ENCODE data around the gene AGAP3.
A peak's percentile ranks its signal among the peaks of the same experiment; 100 is the strongest.

Gene AGAP3

DNA sequence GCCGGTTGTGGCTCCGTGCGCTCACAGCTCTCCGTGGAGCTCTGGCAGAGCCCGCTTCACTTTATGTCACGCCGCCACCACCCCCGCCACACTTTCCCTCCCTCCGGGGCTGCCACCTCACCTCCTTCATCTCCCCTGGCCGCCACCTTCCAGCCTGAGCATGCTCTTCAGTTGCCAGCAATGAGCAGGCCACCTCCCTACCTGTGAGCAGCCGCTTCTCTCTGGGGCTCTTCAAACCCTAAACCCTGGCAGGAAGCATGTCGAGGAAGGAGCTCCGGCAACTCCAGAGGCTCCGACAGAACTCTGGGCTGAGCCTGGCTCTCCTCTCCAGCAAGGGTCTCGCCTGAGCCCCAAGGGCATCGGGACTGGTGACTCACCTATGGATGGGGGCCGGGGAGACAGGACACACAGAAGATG, 44.5 kb downstream of the AGAP3 start:
- TF ChIP-seq POLR2A (IDR thresholded peaks at IDR 0.05; ENCODE audit: low read depth, low read length), result no peak
- TF ChIP-seq TAF1 (IDR thresholded peaks at IDR 0.05; ENCODE audit: borderline replicate concordance, low read depth, low read length), result no peak
- no peak for TF ChIP-seq POLR2AphosphoS5 (IDR thresholded peaks at IDR 0.05; ENCODE audit: low read depth, low read length)
- no peak for DNase-seq (ENCODE audit: insufficient read length)
- no peak for FAIRE-seq

DNA sequence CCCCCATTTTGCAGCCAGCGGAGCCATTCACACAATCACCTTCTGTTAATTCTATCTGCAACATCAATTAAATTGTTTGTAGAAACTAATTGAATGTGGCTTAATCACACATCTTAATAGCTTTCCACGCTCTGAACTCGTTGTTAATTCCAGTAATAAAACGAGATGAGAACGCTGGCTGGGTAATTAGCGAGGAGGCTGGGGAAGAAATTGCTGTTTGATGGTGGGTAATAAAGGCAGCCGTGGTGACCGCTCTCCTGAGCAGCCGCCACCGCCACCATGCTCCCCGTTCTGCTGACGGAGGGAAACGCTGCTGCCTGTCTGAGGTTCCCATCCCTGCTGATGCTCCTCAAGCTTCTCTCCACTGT, 44.9 kb downstream of the AGAP3 start:
- no peak for DNase-seq (ENCODE audit: insufficient read length)
- FAIRE-seq, result no peak
- TF ChIP-seq TAF1 (IDR thresholded peaks at IDR 0.05; ENCODE audit: borderline replicate concordance, low read depth, low read length) (no peak), POLR2A (IDR thresholded peaks at IDR 0.05; ENCODE audit: low read depth, low read length) (no peak), POLR2AphosphoS5 (IDR thresholded peaks at IDR 0.05; ENCODE audit: low read depth, low read length) (no peak)

DNA sequence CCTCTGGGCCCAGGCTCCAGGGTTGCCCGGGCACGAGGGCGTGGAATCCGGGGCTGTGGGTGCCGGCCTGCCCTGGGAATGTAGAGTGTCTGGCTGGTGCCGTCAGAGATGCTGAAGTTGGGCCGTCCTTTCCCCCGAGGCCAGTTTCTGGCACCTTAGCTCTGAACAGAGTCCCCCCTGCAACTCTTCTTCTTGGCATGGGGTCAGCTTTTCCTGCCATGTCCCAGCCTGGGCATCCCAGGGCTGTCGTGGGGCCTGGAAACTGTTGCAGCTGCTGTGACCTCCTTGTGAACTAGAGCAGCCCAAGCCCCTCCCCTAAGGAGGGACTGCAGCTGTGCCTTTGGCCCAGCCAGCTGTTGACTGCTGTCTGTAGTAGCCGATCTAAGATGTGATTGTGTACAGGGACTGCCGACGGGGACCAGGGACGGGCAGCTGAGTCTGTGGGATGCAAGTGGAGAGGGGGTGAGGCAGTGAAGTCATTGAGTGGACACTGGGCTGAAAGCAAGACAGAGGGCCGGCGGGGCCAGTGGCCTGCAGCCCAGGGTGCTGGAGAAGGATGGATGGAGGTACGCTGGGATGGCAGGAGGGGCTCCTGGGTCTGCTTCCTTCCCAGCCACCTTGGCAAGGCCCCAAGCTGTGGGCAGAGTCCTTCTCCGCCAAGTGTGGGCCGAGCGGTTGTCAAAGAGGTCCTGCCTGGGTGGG, 45.5 kb downstream of the AGAP3 start:
- TF ChIP-seq POLR2AphosphoS5 (IDR thresholded peaks at IDR 0.05; ENCODE audit: low read depth, low read length) (no peak), POLR2A (IDR thresholded peaks at IDR 0.05; ENCODE audit: low read depth, low read length) (no peak), TAF1 (IDR thresholded peaks at IDR 0.05; ENCODE audit: borderline replicate concordance, low read depth, low read length) (no peak)
- FAIRE-seq (no peak), DNase-seq (ENCODE audit: insufficient read length) (no peak)

DNA sequence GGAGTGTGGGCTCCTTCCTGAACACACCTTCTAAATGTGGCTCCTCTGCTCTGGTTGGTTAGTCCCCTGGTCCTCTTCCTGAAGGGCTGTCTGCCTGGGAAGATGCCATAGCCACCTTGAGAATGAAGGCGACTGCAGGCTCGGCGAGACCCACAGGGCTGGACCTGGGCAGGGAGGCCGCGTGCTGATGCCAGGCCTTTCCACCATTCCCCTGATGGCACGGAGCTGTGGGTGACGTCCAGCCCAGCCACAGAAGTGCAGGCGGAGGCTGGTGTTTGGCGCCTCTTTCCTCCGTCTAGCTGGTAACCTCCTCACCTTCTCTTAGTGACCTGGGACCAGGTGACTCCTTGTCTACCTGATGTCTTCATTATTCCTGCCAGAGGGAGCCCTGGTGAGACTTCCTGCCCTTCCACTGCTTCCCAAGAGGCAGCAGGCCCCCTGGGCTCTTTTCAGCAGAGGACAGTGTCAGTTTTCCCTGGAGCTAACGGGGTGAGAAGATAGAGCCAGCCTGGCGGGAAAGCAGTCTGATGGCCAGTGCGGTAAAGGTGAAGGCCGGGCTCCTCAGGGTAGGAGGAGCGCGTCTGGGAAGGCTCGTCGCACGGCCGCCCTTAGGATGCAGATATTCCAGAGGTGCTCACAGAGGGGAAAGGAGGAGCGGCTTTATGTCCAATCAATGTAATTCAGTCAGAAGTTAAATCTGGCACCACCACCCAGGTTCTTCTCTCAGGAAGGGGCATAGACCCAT, 46.4 kb downstream of the AGAP3 start:
- TF ChIP-seq TAF1 (IDR thresholded peaks at IDR 0.05; ENCODE audit: borderline replicate concordance, low read depth, low read length) (no peak), POLR2AphosphoS5 (IDR thresholded peaks at IDR 0.05; ENCODE audit: low read depth, low read length) (no peak), POLR2A (IDR thresholded peaks at IDR 0.05; ENCODE audit: low read depth, low read length) (no peak)
- FAIRE-seq (no peak), DNase-seq (ENCODE audit: insufficient read length) (no peak)

DNA sequence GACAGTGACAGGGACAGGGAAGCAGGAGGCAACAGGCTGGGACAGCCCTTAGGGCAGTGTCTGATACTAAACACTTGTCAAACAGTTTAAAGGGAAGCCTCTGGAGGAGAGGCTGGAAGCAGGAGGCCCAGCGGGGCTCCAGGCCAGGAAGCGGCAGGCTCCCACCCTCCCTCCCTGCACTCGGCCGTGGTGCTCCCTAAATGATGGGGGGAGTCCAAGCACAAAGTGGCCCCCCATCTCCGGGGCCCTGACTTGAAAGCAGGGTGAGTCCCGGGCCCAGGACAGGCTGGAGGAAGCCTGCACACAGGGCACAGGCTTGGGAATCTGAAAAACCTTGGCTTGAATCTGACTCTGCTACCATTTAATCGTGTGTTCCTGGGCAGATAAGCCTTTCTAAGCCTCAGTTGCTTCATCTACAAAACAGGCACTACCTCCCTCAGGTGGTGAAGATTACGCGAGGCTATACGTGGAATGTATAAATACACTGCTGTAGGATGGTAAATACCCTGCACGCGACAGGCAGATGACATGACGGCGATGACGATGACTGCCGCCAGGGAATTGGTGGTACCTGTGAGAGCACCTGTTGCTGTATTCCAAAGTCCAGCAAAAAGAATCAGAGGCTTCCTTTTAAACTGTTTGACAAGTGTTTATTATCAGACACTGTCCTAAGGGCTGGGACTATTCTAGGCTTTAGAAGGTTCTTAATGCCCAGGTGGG, 47.2 kb downstream of the AGAP3 start:
- TF ChIP-seq POLR2A (IDR thresholded peaks at IDR 0.05; ENCODE audit: low read depth, low read length) (no peak), TAF1 (IDR thresholded peaks at IDR 0.05; ENCODE audit: borderline replicate concordance, low read depth, low read length) (no peak), POLR2AphosphoS5 (IDR thresholded peaks at IDR 0.05; ENCODE audit: low read depth, low read length) (no peak)
- FAIRE-seq (no peak), DNase-seq (ENCODE audit: insufficient read length) (no peak)

DNA sequence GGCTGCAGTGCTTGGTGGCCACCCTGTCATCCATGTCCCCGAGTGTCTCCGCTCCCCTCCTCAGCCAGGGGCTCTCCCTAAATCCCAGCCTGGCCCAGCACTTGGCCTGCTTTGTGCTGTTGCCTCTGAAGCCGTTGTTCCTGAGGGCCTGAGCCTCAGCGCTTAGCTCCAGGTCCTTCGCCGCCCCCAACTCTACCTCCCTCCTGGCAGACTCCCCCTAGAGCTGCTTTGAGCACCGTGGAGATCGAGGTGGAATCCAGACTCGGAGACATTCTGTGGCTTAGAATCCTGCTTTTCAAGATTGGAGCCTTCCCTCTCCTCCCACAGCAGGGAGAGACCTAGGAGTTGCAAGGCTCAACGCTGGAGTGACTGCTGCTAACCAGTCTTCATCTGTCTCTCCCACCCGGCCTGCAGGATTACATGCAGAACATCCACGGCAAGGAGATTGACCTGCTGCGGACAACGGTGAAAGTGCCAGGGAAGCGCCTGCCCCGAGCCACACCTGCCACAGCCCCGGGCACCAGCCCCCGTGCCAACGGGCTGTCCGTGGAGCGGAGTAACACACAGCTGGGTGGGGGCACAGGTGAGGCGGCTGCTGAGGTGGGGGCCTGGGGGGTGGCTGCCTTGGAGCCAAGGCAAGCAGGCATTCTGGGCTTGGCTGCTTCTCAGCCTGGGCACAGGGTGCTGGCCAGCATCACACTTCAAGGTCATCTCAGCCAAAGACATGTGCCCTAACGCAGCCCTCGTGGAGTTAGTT, 47.9 kb downstream of the AGAP3 start:
- no peak for TF ChIP-seq TAF1 (IDR thresholded peaks at IDR 0.05; ENCODE audit: borderline replicate concordance, low read depth, low read length)
- no peak for DNase-seq (ENCODE audit: insufficient read length)
- FAIRE-seq, result no peak

DNA sequence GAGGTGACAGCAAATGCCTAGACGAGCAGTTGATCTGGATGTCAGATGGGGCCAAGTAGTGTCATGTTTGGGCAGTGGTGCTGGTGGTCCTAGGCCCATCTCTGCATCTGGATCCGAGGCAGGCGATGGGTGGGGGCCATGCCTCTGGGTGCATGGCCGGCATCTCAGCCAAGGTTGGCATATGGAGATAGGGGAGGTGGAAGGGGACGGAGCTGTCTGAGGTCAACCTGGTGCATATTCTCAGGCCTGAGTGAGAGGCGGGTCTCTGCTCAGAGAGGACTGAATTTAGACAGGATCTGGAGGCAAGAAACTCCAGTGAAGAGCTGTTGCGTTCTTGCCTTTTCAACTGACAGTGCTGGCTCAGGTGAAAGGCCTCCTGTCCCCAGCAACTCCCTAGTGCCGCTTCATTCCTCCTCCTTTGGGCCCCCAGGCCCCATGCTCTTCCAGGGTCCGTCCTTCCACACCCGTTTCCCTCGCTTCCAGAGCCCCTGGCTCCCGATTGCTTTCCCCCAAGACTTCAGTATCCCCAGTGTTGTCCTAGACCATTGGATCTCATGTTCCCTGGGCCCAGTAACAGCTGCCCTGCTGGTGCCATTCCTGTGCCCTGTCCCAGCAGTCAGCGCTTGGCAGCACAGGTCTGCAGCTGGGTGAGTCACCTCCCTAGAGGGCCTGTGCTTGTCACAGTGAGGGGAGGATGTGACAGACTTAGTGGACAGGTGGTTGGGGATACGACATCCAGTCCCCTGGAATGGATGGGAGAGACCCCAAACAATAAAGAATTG, 48.7 kb downstream of the AGAP3 start:
- peak; percentile 14 for DNase-seq (ENCODE audit: insufficient read length)
- no peak for TF ChIP-seq POLR2A (IDR thresholded peaks at IDR 0.05; ENCODE audit: low read depth, low read length)
- no peak for TF ChIP-seq POLR2AphosphoS5 (IDR thresholded peaks at IDR 0.05; ENCODE audit: low read depth, low read length)
- no peak for TF ChIP-seq TAF1 (IDR thresholded peaks at IDR 0.05; ENCODE audit: borderline replicate concordance, low read depth, low read length)
- FAIRE-seq, result no peak

DNA sequence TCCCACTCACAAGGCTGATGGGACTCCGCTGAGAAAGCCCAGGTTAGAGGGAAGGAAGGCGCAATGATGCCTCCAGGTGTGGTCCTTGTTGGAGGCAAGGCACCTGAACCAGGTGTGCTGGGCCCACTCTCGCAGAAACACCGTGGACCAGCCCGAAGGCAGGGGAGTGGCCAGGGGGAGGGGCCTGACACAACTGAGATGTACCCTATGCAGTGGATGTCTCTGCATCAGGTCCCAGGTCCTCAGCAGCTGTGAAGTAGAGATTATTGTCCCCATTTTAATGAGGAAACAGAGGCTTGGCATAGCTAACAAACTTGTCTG, 49.2 kb downstream of the AGAP3 start:
- FAIRE-seq (no peak), DNase-seq (ENCODE audit: insufficient read length) (peak; percentile 16)
- TF ChIP-seq POLR2A (IDR thresholded peaks at IDR 0.05; ENCODE audit: low read depth, low read length) (no peak), POLR2AphosphoS5 (IDR thresholded peaks at IDR 0.05; ENCODE audit: low read depth, low read length) (no peak), TAF1 (IDR thresholded peaks at IDR 0.05; ENCODE audit: borderline replicate concordance, low read depth, low read length) (no peak)

DNA sequence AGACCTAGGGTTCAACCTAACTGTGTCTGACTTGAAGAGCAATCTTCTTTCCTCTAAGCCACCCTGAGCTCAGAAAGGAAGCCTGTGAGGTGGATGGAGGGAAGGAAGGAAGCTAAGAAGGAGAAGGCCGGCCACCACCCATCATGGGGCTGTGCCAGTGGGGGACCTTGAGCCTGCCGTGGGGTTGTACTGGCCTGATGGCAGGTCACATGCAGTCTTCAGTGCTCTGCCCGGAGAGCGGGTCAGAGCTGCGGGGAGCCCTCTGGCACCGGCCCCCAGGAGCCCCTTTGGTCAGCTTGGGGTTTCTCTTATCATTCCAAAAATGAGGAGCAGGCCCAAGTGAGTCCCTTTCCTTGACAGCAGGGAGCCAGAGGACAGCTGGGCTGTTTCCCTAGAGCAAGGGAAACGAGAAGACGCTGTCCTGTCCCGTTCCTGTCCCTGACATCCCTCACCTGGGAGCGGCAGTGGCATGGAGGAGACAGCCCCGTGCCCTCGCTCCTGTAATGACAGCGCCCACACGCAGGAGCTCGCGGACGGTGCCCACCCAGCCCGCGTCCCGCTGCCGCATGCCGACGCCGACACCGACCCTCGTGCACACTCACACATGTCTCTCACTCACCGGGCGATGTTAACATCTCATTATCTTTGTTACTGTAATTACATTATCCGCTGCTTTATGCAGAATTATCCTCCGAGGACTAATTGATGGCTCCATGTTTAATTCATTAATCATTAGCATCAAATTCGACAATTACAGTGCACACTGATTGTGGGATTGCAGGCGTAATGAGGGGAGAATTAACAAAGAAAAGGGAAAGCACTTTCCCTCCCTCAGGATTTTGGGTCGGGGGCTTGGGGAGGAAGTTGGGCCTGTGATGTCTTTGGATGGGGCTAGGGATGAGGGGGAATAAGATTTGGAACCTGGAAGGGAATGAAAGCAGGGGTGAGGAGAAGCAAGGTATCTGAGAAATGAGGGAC, 49.9 kb downstream of the AGAP3 start:
- DNase-seq (ENCODE audit: insufficient read length) (peak; percentile 19), FAIRE-seq (no peak)
- TF ChIP-seq POLR2AphosphoS5 (IDR thresholded peaks at IDR 0.05; ENCODE audit: low read depth, low read length), result no peak
- no peak for TF ChIP-seq POLR2A (IDR thresholded peaks at IDR 0.05; ENCODE audit: low read depth, low read length)
- no peak for TF ChIP-seq TAF1 (IDR thresholded peaks at IDR 0.05; ENCODE audit: borderline replicate concordance, low read depth, low read length)

All from GM12892 (cell line).